ENCODE data around the gene OPCML. TPM values are rescaled to one million over a fixed set of nuclear protein-coding genes. Genes with fewer than 3 reads are reported as not detected.

Gene OPCML
- total RNA-seq, 2 donors from 2014 or later = not detected

DNA sequence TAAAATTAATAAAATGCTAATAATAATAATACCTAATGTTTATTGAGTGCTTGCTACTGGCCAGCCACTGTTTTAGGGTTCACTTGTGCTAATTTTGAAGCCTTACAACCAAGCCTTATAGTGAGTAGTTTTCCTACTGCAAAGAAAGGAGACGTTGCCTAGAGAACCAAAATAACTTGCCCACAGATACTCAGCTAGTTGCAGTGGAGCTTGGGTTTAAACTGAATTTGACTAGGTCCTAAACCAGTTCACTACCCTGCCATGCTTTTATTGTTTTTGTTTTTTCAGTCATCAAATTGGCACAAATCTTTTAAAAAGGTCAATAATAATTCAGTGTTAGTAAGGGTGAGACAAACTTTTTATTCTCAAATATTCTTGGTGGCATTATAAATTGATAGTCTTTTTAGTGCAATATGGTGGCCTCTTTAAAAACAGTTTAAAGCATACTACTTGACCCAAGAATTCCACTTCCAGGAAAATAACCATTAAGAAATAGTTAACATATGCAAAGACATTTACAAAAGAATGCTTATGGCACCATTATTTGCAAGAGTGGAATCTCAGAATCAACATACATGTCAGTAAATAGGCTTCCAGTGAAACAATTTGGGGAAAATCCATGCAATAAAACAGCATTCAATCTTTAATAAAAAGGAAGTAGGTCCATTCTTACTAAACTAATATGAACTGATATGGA is 90.2 kb downstream of the OPCML start:
- H3K9me3 Mint-ChIP-seq = peaks cover 5% of the 10 kb centered on the region
- H3K36me3 Mint-ChIP-seq (ENCODE audit: low read depth) = no peaks in the 10 kb centered on the region
- ATAC-seq (replicated peaks) = no peak
- H3K4me3 Mint-ChIP-seq = no peak overlapping the region
- H3K27ac Mint-ChIP-seq = no peak overlapping the region
- H3K4me1 Mint-ChIP-seq = no peaks in the 10 kb centered on the region
- H3K27me3 Mint-ChIP-seq = no peaks in the 10 kb centered on the region

DNA sequence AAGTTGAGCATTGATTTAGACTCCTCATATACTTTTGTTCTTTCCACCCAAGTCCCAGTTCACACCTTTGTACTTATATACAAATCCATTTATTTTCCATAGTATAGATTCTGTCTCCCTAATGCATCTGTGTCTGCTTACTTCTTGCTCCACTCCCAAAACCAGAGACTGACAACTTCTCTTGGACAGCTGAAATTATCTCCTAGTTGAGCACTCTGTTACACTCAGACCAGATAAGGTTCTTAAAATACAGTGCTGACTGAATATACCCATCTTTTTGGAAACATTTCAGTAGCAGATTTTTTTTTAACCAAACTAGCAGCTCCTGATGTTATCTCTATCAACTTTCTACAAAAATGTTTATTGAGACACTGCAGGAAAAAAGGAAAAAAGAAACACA is 106.3 kb downstream of the OPCML start:
- Mint-ChIP-seq H3K36me3 (ENCODE audit: low read depth) (no peaks in the 10 kb centered on the region), H3K9me3 (no peaks in the 10 kb centered on the region), H3K4me3 (no peak overlapping the region), H3K27me3 (no peaks in the 10 kb centered on the region), H3K4me1 (no peaks in the 10 kb centered on the region), H3K27ac (no peak overlapping the region)
- no peak for ATAC-seq (replicated peaks)

DNA sequence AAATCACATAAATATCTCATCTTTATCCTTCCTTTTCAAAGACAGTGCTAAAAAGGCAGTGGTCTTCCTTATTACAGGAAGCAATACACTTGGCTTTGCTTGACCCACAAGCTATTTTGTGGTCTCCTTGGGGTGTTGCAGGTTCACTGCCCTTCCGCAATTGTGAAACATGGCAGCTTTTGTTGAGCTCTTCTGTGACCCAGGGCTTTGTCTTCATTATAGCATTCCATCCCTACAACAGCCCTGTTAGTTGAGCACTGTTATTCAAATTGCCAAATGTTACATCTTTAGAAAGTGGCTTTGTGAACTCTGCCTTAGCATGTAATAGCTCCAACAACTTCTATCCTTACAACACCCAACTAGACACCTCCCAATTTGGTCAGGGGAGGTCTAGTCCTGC is 107.1 kb downstream of the OPCML start:
- Mint-ChIP-seq H3K4me1 (no peaks in the 10 kb centered on the region), H3K27ac (no peak overlapping the region), H3K27me3 (no peaks in the 10 kb centered on the region)

DNA sequence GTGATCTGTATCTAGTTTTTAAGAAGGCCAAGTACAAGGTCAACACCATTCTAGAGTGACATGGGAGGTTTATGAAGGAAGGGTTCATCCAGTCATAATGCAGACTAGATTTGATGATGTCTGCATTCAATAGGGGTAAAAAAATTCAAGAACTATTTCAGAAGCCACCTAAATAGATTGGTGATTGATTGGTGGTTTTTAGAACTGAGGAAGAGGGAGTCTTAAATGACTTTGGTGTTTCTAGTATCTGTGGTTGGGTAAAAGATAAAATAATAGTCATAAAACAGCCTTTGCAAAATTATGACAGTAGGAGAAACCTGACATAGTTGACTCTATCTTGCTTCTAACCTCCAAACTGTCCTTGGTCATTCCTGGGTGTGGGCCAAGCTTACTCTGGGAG is 114.1 kb downstream of the OPCML start:
- ATAC-seq (replicated peaks) = no peak
- H3K27me3 Mint-ChIP-seq = no peaks in the 10 kb centered on the region
- H3K27ac Mint-ChIP-seq = no peak overlapping the region
- no peaks in the 10 kb centered on the region for H3K9me3 Mint-ChIP-seq
- H3K4me3 Mint-ChIP-seq = no peak overlapping the region
- H3K4me1 Mint-ChIP-seq = no peaks in the 10 kb centered on the region
- no peaks in the 10 kb centered on the region for H3K36me3 Mint-ChIP-seq (ENCODE audit: low read depth)

More for the DNA sequence above, 107.1 kb downstream of the OPCML start:
- Mint-ChIP-seq H3K9me3 (no peaks in the 10 kb centered on the region), H3K36me3 (ENCODE audit: low read depth) (no peaks in the 10 kb centered on the region), H3K4me3 (no peak overlapping the region)
- no peak for ATAC-seq (replicated peaks)

DNA sequence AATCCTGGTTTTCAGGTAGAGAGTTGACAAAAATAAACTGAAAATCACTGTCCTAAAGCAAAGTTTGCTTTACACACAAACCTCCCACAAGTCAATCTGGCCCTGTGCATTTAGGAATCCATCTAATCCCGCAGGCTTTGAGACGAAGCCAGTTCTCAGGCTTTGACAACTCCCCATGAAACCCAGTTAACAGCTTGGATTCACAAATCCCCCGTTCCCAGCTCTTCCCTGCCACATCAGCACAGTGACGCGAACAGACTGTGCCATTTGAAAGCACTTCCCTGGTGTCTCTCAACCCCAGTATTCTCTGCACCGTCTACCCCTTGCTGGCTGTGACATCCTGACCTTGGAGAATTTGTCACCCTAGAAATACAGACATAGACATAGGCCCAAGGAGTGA is 117.8 kb downstream of the OPCML start:
- no peak for ATAC-seq (replicated peaks)
- Mint-ChIP-seq H3K4me3 (no peak overlapping the region), H3K4me1 (no peaks in the 10 kb centered on the region), H3K36me3 (ENCODE audit: low read depth) (no peaks in the 10 kb centered on the region), H3K27ac (no peak overlapping the region), H3K9me3 (peaks cover 3% of the 10 kb centered on the region), H3K27me3 (no peaks in the 10 kb centered on the region)

DNA sequence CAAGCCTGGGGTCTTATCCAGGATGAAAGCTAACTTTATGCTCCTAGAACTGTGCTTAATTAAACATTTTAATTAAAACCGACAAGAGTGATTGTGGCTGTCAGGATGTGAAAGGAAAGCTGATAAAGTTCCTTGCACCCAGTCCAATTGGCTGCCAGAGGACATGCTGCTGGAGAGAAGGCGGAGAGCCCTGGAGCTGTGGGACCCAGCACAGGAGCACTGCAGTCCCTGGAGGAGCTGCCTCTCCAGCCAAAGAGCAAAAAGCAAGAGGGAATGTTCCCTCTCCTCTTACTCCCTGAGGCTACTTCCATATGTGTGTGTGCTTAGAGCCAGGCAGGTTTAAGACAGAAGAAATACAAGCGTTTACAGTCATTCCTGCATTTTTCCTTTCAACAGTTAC is 118.6 kb downstream of the OPCML start:
- Mint-ChIP-seq H3K36me3 (ENCODE audit: low read depth) (no peaks in the 10 kb centered on the region), H3K27ac (no peak overlapping the region), H3K4me1 (no peaks in the 10 kb centered on the region), H3K9me3 (peaks cover 3% of the 10 kb centered on the region), H3K27me3 (no peaks in the 10 kb centered on the region), H3K4me3 (no peak overlapping the region)
- no peak for ATAC-seq (replicated peaks)

DNA sequence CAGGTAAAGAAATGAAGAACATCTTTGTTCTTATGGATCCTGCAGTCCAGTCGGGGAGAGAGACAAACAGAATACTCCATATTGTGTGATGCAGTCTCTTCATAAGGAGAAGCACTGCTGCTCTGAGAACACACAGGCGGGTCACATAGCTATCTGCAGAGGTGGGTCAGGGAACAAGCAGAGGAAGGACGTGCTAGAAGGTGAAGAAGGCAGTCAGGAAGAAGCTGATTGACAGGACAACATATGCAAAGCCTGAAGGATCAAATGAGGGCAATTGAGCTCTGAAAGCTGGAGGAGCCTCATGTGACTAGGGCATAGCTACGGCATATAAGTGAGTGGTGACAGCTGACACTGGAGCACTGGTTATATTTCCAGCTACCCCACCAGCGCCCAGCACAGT is 122.5 kb downstream of the OPCML start:
- Mint-ChIP-seq H3K9me3 (peaks cover 10% of the 10 kb centered on the region), H3K4me3 (no peak overlapping the region), H3K27ac (no peak overlapping the region), H3K27me3 (no peaks in the 10 kb centered on the region), H3K36me3 (ENCODE audit: low read depth) (no peaks in the 10 kb centered on the region), H3K4me1 (no peaks in the 10 kb centered on the region)
- no peak for ATAC-seq (replicated peaks)

DNA sequence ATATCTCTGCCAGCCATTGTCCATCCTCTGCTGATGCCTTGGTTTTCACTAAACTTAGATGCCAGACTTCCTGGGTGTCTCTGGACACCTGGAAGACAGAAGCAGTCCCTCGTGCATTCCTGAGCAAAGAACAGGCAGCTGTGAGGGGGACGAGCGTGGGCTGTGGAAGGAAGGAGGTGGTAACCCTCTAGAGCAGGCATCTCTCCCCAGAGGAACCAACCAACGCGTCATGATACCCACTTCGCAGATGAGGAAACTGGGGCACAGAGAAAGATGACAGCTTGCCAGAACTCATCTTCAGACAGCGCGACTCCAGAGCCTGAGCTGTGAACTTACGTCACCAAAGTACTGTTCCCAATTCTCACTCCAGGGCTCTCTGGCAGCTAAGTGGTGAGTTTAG is 123.4 kb downstream of the OPCML start:
- Mint-ChIP-seq H3K9me3 (peaks cover 13% of the 10 kb centered on the region), H3K27me3 (no peaks in the 10 kb centered on the region), H3K36me3 (ENCODE audit: low read depth) (no peaks in the 10 kb centered on the region), H3K27ac (no peak overlapping the region), H3K4me1 (no peaks in the 10 kb centered on the region), H3K4me3 (no peak overlapping the region)
- no peak for ATAC-seq (replicated peaks)

DNA sequence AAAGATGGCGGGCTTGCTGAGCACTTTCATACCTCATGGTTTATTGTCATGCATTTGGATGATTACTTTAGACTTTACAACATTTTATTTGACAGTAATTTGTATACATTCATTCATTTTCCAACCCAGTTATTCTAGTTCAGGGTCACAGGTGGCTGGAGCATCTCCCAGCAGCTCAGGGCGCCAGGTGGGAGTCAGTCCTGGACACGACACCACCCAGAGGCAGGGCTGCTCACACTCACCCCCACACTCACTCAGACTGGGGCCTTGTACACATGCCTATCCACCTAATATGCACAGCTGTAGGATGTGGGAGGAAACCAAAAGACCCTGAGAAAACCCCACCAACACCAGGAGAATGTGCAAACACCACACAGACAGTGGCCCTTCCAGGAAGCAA is 123.9 kb downstream of the OPCML start:
- Mint-ChIP-seq H3K36me3 (ENCODE audit: low read depth) (no peaks in the 10 kb centered on the region), H3K4me1 (no peaks in the 10 kb centered on the region), H3K27me3 (no peaks in the 10 kb centered on the region), H3K9me3 (peaks cover 14% of the 10 kb centered on the region), H3K4me3 (no peak overlapping the region), H3K27ac (no peak overlapping the region)
- ATAC-seq (replicated peaks) = no peak

DNA sequence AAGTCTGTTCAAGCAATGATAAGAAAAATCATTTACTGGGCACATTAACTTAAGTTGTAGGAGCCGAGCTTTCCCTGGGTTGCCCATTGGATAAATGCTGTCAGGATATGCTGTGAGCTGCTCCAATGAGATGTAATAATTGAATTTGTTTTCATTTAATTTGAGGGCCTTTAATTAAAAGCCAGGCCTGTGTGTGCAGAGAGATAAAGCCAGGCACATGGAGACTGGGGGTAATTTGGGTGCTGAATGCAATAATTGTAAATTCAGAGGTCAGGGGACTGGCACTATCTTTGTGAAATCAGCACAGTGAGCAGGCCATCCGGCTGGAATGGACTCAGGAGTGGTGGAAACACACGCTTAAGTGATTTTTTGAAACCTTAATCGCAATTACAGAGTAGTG is 125.8 kb downstream of the OPCML start:
- H3K9me3 Mint-ChIP-seq = peaks cover 11% of the 10 kb centered on the region
- no peaks in the 10 kb centered on the region for H3K4me1 Mint-ChIP-seq
- H3K4me3 Mint-ChIP-seq = no peak overlapping the region
- H3K27me3 Mint-ChIP-seq = no peaks in the 10 kb centered on the region
- ATAC-seq (replicated peaks) = no peak
- no peak overlapping the region for H3K27ac Mint-ChIP-seq
- H3K36me3 Mint-ChIP-seq (ENCODE audit: low read depth) = no peaks in the 10 kb centered on the region

DNA sequence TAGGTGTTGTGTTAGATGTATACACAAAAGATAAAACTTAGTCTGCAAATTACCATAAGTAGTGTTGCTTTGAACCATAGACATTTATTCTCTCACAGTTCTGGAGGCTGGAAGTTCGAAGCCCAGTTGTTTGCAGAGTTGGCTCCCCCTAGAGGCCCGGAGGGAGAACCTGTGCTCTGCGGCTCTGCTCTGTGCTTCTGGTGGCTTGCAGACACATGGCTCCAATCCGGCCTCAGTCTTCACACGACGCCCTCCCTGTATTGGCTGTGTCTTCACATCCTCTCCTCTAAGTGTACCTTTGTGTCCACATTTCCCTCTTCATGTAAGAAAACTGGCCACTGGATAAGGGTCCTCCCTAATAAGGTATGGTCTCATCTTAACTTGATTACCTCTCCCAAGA is 128.4 kb downstream of the OPCML start:
- Mint-ChIP-seq H3K36me3 (ENCODE audit: low read depth) (no peaks in the 10 kb centered on the region), H3K27me3 (no peaks in the 10 kb centered on the region), H3K9me3 (peaks cover 11% of the 10 kb centered on the region), H3K4me1 (no peaks in the 10 kb centered on the region), H3K27ac (no peak overlapping the region), H3K4me3 (no peak overlapping the region)
- no peak for ATAC-seq (replicated peaks)

DNA sequence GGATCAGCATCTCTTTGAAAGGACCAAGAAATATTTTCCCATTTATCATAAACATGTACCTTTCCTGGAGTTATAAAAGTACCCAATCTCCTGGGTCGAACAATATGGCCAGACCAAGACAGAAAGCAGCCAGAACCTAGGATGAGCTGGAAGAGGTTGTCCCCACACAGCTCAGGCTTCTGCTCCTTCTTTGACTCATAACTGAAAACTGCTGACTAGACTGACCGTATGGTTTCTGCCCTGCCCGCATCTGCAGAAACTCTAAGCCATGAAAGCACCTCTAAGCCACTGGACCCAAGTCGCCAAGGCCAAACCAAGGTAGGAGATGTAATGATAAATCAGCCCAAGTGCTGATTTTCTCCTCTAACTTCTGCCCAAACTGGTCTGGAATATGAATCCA is 129.8 kb downstream of the OPCML start:
- Mint-ChIP-seq H3K4me3 (no peak overlapping the region), H3K27ac (no peak overlapping the region), H3K27me3 (no peaks in the 10 kb centered on the region), H3K36me3 (ENCODE audit: low read depth) (no peaks in the 10 kb centered on the region), H3K9me3 (peaks cover 11% of the 10 kb centered on the region), H3K4me1 (no peaks in the 10 kb centered on the region)
- no peak for ATAC-seq (replicated peaks)

DNA sequence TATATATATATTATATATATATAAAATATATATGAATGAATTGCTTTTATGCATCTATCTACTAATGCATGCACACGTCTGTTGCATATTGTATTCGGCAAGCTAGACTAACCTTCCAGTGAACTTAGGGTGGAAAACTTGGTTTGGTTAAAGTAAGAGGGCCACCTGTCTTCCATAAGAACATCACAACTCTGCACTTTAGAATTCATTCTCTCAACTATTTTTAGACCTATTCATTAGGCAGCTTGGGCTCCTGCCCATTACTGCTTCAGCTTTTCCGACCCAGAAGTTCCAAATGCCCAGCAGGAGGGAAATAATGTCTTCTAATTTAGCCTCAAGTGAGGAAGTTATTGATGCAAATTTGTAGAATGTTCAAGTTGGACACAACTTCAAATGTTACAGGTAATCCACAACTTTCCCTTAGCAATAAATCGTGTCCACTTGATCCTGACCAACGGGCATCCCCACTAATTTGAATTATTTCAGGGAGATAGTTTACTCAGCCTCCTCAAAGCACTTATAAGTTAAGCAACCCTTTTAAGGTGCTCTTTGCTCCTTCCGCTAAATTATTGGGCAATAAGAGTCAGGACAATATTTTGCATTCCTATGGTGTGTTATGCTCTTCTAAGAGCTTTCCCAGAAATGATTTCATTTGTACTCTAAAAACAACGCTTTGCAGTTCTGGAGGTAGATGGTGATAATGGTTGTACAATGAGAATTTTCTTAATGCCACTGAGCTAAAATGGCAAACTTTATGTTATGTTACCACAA is 132.3 kb downstream of the OPCML start:
- Mint-ChIP-seq H3K36me3 (ENCODE audit: low read depth) (no peaks in the 10 kb centered on the region), H3K4me1 (no peaks in the 10 kb centered on the region), H3K27me3 (peaks cover 4% of the 10 kb centered on the region), H3K4me3 (no peak overlapping the region), H3K27ac (no peak overlapping the region), H3K9me3 (peaks cover 4% of the 10 kb centered on the region)
- ATAC-seq (replicated peaks) = no peak

DNA sequence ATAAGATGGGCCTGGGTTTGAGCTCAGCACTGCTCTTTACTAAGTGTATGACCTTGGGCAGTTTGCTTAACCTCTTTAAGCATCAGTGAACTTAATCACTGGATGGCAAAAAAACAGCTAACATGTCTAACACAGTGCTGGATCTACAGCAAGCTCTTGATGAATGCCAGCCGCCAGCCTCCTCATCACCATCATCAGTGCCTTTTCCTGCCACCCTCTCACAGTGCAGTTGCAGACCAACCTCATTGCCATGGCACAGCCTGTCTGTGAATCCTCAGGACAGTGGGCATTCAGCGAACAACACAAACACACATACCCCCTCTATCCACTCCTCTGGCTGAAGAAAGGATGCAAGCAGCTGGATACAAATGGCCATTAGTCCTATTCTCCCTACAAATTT is 133.0 kb downstream of the OPCML start:
- H3K9me3 Mint-ChIP-seq = peaks cover 4% of the 10 kb centered on the region
- no peak for ATAC-seq (replicated peaks)
- H3K4me1 Mint-ChIP-seq = no peaks in the 10 kb centered on the region
- H3K4me3 Mint-ChIP-seq = no peak overlapping the region
- H3K36me3 Mint-ChIP-seq (ENCODE audit: low read depth) = no peaks in the 10 kb centered on the region
- no peak overlapping the region for H3K27ac Mint-ChIP-seq
- peaks cover 4% of the 10 kb centered on the region for H3K27me3 Mint-ChIP-seq

DNA sequence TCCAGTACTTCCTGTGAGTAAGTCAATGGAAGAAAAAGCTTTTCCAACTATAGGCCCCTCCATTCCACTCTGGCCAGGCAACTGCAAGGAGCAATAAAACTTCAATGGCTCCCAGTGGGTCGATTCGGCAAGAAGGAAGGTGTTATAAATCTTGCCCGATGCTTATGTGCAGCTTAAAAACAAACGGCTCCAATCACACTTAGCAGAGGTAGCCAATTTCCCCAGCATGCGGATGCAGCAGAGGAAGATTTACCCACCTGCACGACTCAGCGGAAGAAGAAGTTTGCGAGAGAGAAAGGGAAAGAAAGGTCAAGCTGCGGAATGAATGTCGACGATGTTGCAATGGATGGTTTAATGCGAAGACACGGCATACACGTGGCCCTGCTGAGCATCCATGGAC is 141.5 kb downstream of the OPCML start:
- no peak overlapping the region for H3K27ac Mint-ChIP-seq
- no peaks in the 10 kb centered on the region for H3K9me3 Mint-ChIP-seq
- H3K27me3 Mint-ChIP-seq = no peaks in the 10 kb centered on the region
- ATAC-seq (replicated peaks) = no peak
- no peaks in the 10 kb centered on the region for H3K4me1 Mint-ChIP-seq
- H3K4me3 Mint-ChIP-seq = no peak overlapping the region
- no peaks in the 10 kb centered on the region for H3K36me3 Mint-ChIP-seq (ENCODE audit: low read depth)
